K562 (cell line): Measurements from ENCODE around the gene NCAPD2. TPM values are rescaled to one million over a fixed set of nuclear protein-coding genes. Genes with fewer than 3 reads are reported as not detected.

Source experiments
- CBX5 ChIP-seq: IDR thresholded peaks from 2 replicates; pipeline ENCODE4 v1.6.1; 2014; ENCODE audit warnings: low read depth, borderline replicate concordance
- CEBPB ChIP-seq: fragments of 450-650 bp; IDR thresholded peaks from 2 replicates; pipeline ENCODE4 v1.6.1; 2016; ENCODE audit warnings: missing genetic modification characterization, missing compliant biosample characterization
- KAT2B ChIP-seq: IDR thresholded peaks from one replicate; pipeline ENCODE4 v1.6.1; 2012; ENCODE audit warnings: low read depth, mild to moderate bottlenecking, control low read depth, inconsistent platforms, low read length, moderate library complexity
- MEIS2 ChIP-seq: fragments of 450-650 bp; IDR thresholded peaks from 2 replicates; pipeline ENCODE4 v1.6.1; 2014; ENCODE audit warnings: mild to moderate bottlenecking; ENCODE audit not compliant: partially characterized antibody
- POLR2AphosphoS5 ChIP-seq: IDR thresholded peaks from 2 replicates; pipeline ENCODE4 v1.6.1; 2011; ENCODE audit warnings: mild to moderate bottlenecking, low read depth, low read length, moderate library complexity; ENCODE audit not compliant: control insufficient read depth, insufficient read depth
- SMAD2 ChIP-seq: fragments of 150-350 bp; IDR thresholded peaks from 2 replicates; pipeline ENCODE4 v1.6.1; 2014; ENCODE audit warnings: low read depth, mild to moderate bottlenecking, low read length
- TCF7L2 ChIP-seq: fragments of 150-350 bp; IDR thresholded peaks from 2 replicates; pipeline ENCODE4 v1.6.1; 2016; ENCODE audit warnings: low read depth, mild to moderate bottlenecking, low read length, moderate library complexity
- ZHX1 ChIP-seq: fragments of 150-350 bp; conservative IDR thresholded peaks from 2 replicates; pipeline ENCODE4 v1.6.1; 2014; ENCODE audit warnings: low read length
- ZNF143 ChIP-seq: sonication (generic); formaldehyde crosslinking; IDR thresholded peaks from 2 replicates; pipeline ENCODE4 v1.9.0; 2022; ENCODE audit warnings: mild to moderate bottlenecking, missing genetic modification reagents
- ZSCAN29 ChIP-seq: fragments of 450-650 bp; IDR thresholded peaks from 2 replicates; pipeline ENCODE4 v1.6.1; 2017
- polyA plus RNA-seq, 8 experiments: library from polyadenylated mRNA; depleted of rRNA in 4 of 8; stranded (reverse) in 5 of 8; unstranded in 3 of 8; fragments of >200 nt; fragmentation: Nextera tagmentation in 2 of 8; fragmentation: Illumina TruSeq in 1 of 8; extraction: Ambion mirVana in 2 of 8; extraction: Trizol in 1 of 8; gene quantifications; 2 replicates each; pipeline versions ENCODE4 v1.2.1 to v1.2.3, GENCODE V29; 2011 to 2014; ENCODE audit warnings: inconsistent platforms in 1 of 8, missing spikeins in 1 of 8
- total RNA-seq, 7 experiments: library from RNA; depleted of rRNA in 6 of 7; stranded (reverse); fragments of >200 nt in 6 of 7; fragmentation: Illumina TruSeq in 2 of 7; extraction: Trizol in 2 of 7; gene quantifications; 2 replicates each; pipeline versions ENCODE4 v1.2.1 to v1.2.3, GENCODE V29; 2011 to 2021; ENCODE audit warnings: low replicate concordance in 1 of 7

Gene NCAPD2
- total and polyA plus RNA-seq, 9 of the 15 experiments (the other 6 are each of a cell fraction or from before 2014, with no cell fraction given), result 16.9 to 93.7 (median 68.3) TPM

GRCh38 chr12:6526766-6527525 lies 33.0 kb downstream of the NCAPD2 start (continued):
- no peak for TF ChIP-seq ZHX1
- TF ChIP-seq TCF7L2, result no peak
- TF ChIP-seq POLR2AphosphoS5, result no peak
- no peak for TF ChIP-seq CBX5
- TF ChIP-seq CEBPB (tag), result no peak
- TF ChIP-seq KAT2B, result no peak
- no peak for TF ChIP-seq MEIS2
- TF ChIP-seq ZSCAN29, result no peak
- no peak for TF ChIP-seq SMAD2
- TF ChIP-seq ZNF143 (CRISPR knock-in tag), result no peak
- TF ChIP-seq, all 486 proteins: peak for 0
